Omental fat pad (tissue), 4 donors: ENCODE data around the gene ZFAND2A. TPM values are rescaled to one million over a fixed set of nuclear protein-coding genes. Genes with fewer than 3 reads are reported as not detected.

ENCODE experiments used
- ATAC-seq: fragments of 150-250 bp; one replicate; pipeline ENCODE4 v1.9.1; 2016; ENCODE audit warnings: mild to moderate bottlenecking, moderate library complexity; ENCODE audit not compliant: low FRiP score
- DNase-seq: peaks from one replicate; pipeline ENCODE4 v3.0.0-alpha.2; 2019; ENCODE audit warnings: low spot score
- CTCF ChIP-seq, 3 donors: fragments of 450-650 bp; IDR thresholded peaks; one replicate each; pipeline ENCODE4 v1.5.1; 2016 to 2017; ENCODE audit warnings: antibody characterized with exemption in 3 of 3, mild to moderate bottlenecking in 3 of 3, moderate library complexity in 2 of 3
- total RNA-seq, 4 donors: library from RNA; depleted of rRNA; stranded (reverse); fragments of >200 nt; gene quantifications; one replicate each; pipeline ENCODE4 v1.1.0, GENCODE V29; 2016

ZFAND2A gene
- total RNA-seq, 4 donors from 2014 or later = 17.3 to 77.5 (median 28.4) TPM

DNA sequence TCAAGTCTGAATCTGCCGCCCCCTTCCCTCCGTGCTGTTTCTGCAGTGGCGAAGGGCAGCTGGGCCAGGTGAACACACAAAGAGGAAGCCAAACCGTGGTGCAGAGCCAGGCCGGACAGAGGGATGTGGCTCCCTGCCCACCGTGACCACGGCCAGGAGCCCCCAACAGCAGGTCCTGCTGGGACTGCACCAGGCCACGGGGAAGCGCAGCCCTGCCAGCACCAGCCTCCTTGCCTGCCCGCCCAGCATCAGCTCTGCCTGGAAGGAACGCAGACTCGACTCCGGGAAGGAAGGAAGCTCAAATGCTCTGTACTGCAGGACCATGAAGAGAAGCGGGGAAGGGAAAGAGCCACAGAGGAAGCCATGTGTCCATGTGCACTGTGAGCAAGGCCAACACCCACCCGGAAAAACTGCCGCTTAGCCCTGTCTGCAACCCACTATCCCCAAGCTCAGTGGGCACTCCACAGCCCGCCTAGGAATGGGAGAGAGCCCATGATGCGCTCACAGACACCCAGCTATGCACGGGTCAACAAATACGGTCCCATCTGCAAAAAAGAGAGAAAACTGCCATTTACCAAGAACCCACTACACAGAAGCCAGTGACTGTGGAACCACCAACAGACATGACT, 53.1 kb downstream of the ZFAND2A start:
- TF ChIP-seq CTCF (IDR thresholded peaks at IDR 0.05) = no peak
- no peak for ATAC-seq
- DNase-seq = no peak

DNA sequence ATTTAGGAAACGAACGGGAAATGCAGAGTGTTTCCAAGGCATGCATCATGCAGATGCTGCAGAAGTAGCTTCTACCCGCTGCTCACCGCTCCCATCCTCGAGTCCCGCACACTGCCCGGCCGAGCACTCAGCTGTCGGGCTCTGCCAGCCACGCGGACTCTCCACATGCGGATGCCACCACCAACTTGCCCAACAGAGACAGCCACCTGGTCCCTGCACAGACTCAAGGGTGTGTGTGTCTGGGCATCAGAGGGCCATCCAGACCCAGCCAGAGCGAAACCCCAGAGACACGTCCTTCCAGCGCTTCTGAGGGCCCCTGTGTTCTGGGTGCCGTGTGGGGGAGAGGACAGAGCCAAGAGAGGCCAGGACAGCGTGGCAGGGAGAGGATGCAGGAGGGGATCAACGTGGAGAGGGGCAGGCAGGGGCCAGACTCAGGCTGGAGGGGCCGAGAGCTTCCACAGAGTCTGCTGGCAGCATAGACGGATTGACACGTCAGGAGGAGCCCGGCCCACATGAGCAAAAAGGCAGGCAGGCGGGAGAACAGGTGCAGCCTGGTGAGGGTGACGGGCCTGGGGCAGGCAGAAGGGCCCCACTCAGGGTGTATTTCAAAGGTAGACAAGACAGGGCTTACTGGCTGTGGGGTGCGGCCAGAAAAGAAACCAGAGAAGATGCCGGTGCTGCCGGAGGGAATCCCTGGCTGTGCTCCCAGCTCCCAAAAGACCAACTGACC, 53.8 kb downstream of the ZFAND2A start:
- ATAC-seq (no peak), DNase-seq (no peak)
- no peak for TF ChIP-seq CTCF (IDR thresholded peaks at IDR 0.05)

GRCh38 chr7:1105189-1105588, 54.8 kb downstream of the ZFAND2A start:
- DNase-seq (no peak), ATAC-seq (no peak)
- no peak for TF ChIP-seq CTCF (IDR thresholded peaks at IDR 0.05)

- no peak for TF ChIP-seq CTCF (IDR thresholded peaks at IDR 0.05)
- DNase-seq (no peak), ATAC-seq (no peak)
These were observed 55.3 kb downstream of the ZFAND2A start for GRCh38 chr7:1104516-1105179.

DNA sequence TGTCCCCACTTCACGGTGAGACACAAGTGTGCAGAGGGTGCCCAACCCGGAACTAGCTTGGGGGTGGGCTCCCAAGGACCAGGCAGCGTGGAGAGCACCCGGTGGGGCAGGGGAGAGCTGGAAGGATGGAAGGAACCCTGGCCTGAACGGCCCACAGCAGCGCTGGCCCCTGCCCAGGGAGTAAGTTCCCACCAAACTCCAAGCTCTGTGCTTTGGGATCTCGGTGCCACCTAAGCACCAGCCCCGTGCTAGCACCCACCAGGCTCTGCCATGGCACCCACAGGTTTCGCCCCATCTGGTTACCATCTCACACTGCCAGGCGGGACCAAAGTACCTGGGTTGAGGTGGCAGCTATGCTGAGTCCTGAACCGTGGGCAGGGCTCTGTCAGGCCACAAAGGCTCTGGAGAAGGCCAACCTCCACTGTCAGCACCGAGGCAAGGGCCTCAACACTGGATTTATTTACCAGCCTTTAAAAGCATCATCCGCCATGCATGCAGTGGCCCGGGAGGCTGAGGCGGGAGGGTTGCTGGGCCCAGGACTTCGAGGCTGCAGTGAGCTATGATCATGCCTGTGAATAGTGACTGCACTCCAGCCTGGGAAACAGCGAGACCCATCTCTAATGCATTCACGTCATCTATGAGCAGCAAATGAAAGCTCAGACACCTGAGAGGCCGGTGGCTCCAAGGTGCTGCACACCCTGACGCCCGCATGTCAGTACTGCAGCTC, 56.0 kb downstream of the ZFAND2A start:
- DNase-seq (no peak), ATAC-seq (no peak)
- TF ChIP-seq CTCF (IDR thresholded peaks at IDR 0.05) = no peak

GRCh38 chr7:1103009-1103788, 56.8 kb downstream of the ZFAND2A start:
- no peak for TF ChIP-seq CTCF (IDR thresholded peaks at IDR 0.05)
- DNase-seq (no peak), ATAC-seq (no peak)
